Activated naive CD8-positive, alpha-beta T cell treated with anti-CD3 and anti-CD28 coated beads, Interleukin-2, amount 50 U/mL, for 24 hours (primary cell): Measurements from ENCODE around the gene ATG101.
A peak's percentile ranks its signal among the peaks of the same experiment; 100 is the strongest.

Experiments used
- ATAC-seq: fragments of 150-1000 bp; cut with Tn5 transposase; one replicate; pipeline ENCODE4 v1.10.0; 2021
- DNase-seq: peaks from one replicate; pipeline ENCODE4 v3.0.0; 2021
- H3K27ac Mint-ChIP-seq: one replicate; pipeline ENCODE4 v1.8.0; 2021; ENCODE audit warnings: mild to moderate bottlenecking, mixed read lengths
- H3K27me3 Mint-ChIP-seq: one replicate; pipeline ENCODE4 v1.8.0; 2021; ENCODE audit warnings: mixed read lengths
- H3K36me3 Mint-ChIP-seq: one replicate; pipeline ENCODE4 v1.8.0; 2021; ENCODE audit warnings: low read depth, mixed read lengths
- H3K4me1 Mint-ChIP-seq: one replicate; pipeline ENCODE4 v1.8.0; 2021; ENCODE audit warnings: mixed read lengths
- H3K4me3 Mint-ChIP-seq: one replicate; pipeline ENCODE4 v1.8.0; 2021; ENCODE audit warnings: mild to moderate bottlenecking, moderate library complexity, mixed read lengths
- H3K9me3 Mint-ChIP-seq: one replicate; pipeline ENCODE4 v1.8.0; 2021; ENCODE audit warnings: mixed read lengths

Gene ATG101

GRCh38 chr12:52069327-52070184, at the start of gene ATG101:
ATG101 (plus strand) TSS chr12:52069978; CDS start chr12:52073651, 3,673 bp downstream.
- Mint-ChIP-seq H3K36me3 (peaks cover 18% of the 10 kb centered on the region), H3K9me3 (no peaks in the 10 kb centered on the region), H3K27me3 (no peaks in the 10 kb centered on the region), H3K4me1 (peaks cover 52% of the 10 kb centered on the region), H3K4me3 (peak within 1 kb of the TSS; percentile 96), H3K27ac (peak within 1 kb of the TSS; percentile 99)
- peak; percentile 86 for DNase-seq
- peak; percentile 97 for ATAC-seq

GRCh38 chr12:52020539-52021336, 49.0 kb upstream of the ATG101 start:
- H3K4me3 Mint-ChIP-seq = no peak overlapping the region
- DNase-seq = peak; percentile 75
- H3K4me1 Mint-ChIP-seq = peaks cover 43% of the 10 kb centered on the region
- peak; percentile 30 for ATAC-seq
- no peak overlapping the region for H3K27ac Mint-ChIP-seq
- no peaks in the 10 kb centered on the region for H3K9me3 Mint-ChIP-seq
- H3K27me3 Mint-ChIP-seq = no peaks in the 10 kb centered on the region
- no peaks in the 10 kb centered on the region for H3K36me3 Mint-ChIP-seq

GRCh38 chr12:52022841-52023181, 47.0 kb upstream of the ATG101 start:
- Mint-ChIP-seq H3K36me3 (no peaks in the 10 kb centered on the region), H3K4me1 (peaks cover 50% of the 10 kb centered on the region), H3K9me3 (no peaks in the 10 kb centered on the region), H3K27ac (peak overlapping the region; percentile 56), H3K4me3 (peak overlapping the region; percentile 82), H3K27me3 (no peaks in the 10 kb centered on the region)
- ATAC-seq (peak; percentile 0), DNase-seq (no peak)

- peak; percentile 97 for DNase-seq
- Mint-ChIP-seq H3K4me3 (peak overlapping the region; percentile 82), H3K27ac (peak overlapping the region; percentile 92)
Observed at GRCh38 chr12:52023182-52023975, 46.4 kb upstream of the ATG101 start.

GRCh38 chr12:52023976-52024688, 45.6 kb upstream of the ATG101 start:
- Mint-ChIP-seq H3K4me1 (peaks cover 50% of the 10 kb centered on the region), H3K27me3 (no peaks in the 10 kb centered on the region), H3K27ac (peak overlapping the region; percentile 92), H3K9me3 (no peaks in the 10 kb centered on the region), H3K36me3 (no peaks in the 10 kb centered on the region), H3K4me3 (peak overlapping the region; percentile 82)
- DNase-seq (no peak), ATAC-seq (peak; percentile 24)

More at GRCh38 chr12:52023182-52023975, 46.4 kb upstream of the ATG101 start:
- peaks cover 50% of the 10 kb centered on the region for H3K4me1 Mint-ChIP-seq
- H3K27me3 Mint-ChIP-seq = no peaks in the 10 kb centered on the region
- no peaks in the 10 kb centered on the region for H3K9me3 Mint-ChIP-seq
- peak; percentile 68 for ATAC-seq
- no peaks in the 10 kb centered on the region for H3K36me3 Mint-ChIP-seq

GRCh38 chr12:52024845-52025230, 44.9 kb upstream of the ATG101 start:
- Mint-ChIP-seq H3K4me3 (peak overlapping the region; percentile 82), H3K9me3 (no peaks in the 10 kb centered on the region), H3K4me1 (peaks cover 50% of the 10 kb centered on the region), H3K27ac (peak overlapping the region; percentile 92), H3K36me3 (no peaks in the 10 kb centered on the region), H3K27me3 (no peaks in the 10 kb centered on the region)
- ATAC-seq = peak; percentile 41
- peak; percentile 68 for DNase-seq

- H3K36me3 Mint-ChIP-seq = no peaks in the 10 kb centered on the region
- DNase-seq (no peak), ATAC-seq (no peak)
- H3K9me3 Mint-ChIP-seq = no peaks in the 10 kb centered on the region
- H3K4me3 Mint-ChIP-seq = peak overlapping the region; percentile 82
- H3K27ac Mint-ChIP-seq = peak overlapping the region; percentile 32
- H3K27me3 Mint-ChIP-seq = no peaks in the 10 kb centered on the region
- H3K4me1 Mint-ChIP-seq = peaks cover 37% of the 10 kb centered on the region
Observed at GRCh38 chr12:52026263-52026662, 43.5 kb upstream of the ATG101 start.

- Mint-ChIP-seq H3K9me3 (no peaks in the 10 kb centered on the region), H3K27ac (no peak overlapping the region), H3K27me3 (no peaks in the 10 kb centered on the region), H3K36me3 (no peaks in the 10 kb centered on the region), H3K4me1 (peaks cover 38% of the 10 kb centered on the region), H3K4me3 (no peak overlapping the region)
- ATAC-seq (no peak), DNase-seq (no peak)
Observed at GRCh38 chr12:52027085-52027843, 42.5 kb upstream of the ATG101 start.

GRCh38 chr12:52029685-52030084, 40.1 kb upstream of the ATG101 start:
- no peak overlapping the region for H3K27ac Mint-ChIP-seq
- no peak overlapping the region for H3K4me3 Mint-ChIP-seq
- no peaks in the 10 kb centered on the region for H3K27me3 Mint-ChIP-seq
- ATAC-seq (no peak), DNase-seq (no peak)
- H3K4me1 Mint-ChIP-seq = peaks cover 45% of the 10 kb centered on the region
- H3K36me3 Mint-ChIP-seq = no peaks in the 10 kb centered on the region
- no peaks in the 10 kb centered on the region for H3K9me3 Mint-ChIP-seq

- Mint-ChIP-seq H3K4me1 (peaks cover 48% of the 10 kb centered on the region), H3K36me3 (no peaks in the 10 kb centered on the region), H3K27me3 (no peaks in the 10 kb centered on the region), H3K9me3 (no peaks in the 10 kb centered on the region), H3K27ac (peak overlapping the region; percentile 85), H3K4me3 (peak overlapping the region; percentile 78)
- ATAC-seq = no peak
- DNase-seq = no peak
Observed at GRCh38 chr12:52032446-52032803, 37.4 kb upstream of the ATG101 start.

GRCh38 chr12:52032804-52033445, 36.9 kb upstream of the ATG101 start:
- H3K27me3 Mint-ChIP-seq = no peaks in the 10 kb centered on the region
- peaks cover 49% of the 10 kb centered on the region for H3K4me1 Mint-ChIP-seq
- peak overlapping the region; percentile 85 for H3K27ac Mint-ChIP-seq
- no peaks in the 10 kb centered on the region for H3K9me3 Mint-ChIP-seq
- H3K4me3 Mint-ChIP-seq = peak overlapping the region; percentile 78
- peak; percentile 90 for ATAC-seq
- peak; percentile 94 for DNase-seq
- H3K36me3 Mint-ChIP-seq = no peaks in the 10 kb centered on the region

GRCh38 chr12:52033446-52034140, 36.2 kb upstream of the ATG101 start:
- H3K4me3 Mint-ChIP-seq = peak overlapping the region; percentile 78
- peaks cover 54% of the 10 kb centered on the region for H3K4me1 Mint-ChIP-seq
- no peak for DNase-seq
- H3K9me3 Mint-ChIP-seq = no peaks in the 10 kb centered on the region
- peak overlapping the region; percentile 84 for H3K27ac Mint-ChIP-seq
- H3K27me3 Mint-ChIP-seq = no peaks in the 10 kb centered on the region
- H3K36me3 Mint-ChIP-seq = peaks cover 4% of the 10 kb centered on the region
- no peak for ATAC-seq
